Activated naive CD4-positive, alpha-beta T cell treated with anti-CD3 and anti-CD28 coated beads, Interleukin-2, amount 50 U/mL, for 16 hours (primary cell): Measurements from ENCODE around the gene PHRF1.

Experiments used
- DNase-seq: peaks from one replicate; pipeline ENCODE4 v3.0.0-alpha.2; 2020

The PHRF1 gene, protein sequence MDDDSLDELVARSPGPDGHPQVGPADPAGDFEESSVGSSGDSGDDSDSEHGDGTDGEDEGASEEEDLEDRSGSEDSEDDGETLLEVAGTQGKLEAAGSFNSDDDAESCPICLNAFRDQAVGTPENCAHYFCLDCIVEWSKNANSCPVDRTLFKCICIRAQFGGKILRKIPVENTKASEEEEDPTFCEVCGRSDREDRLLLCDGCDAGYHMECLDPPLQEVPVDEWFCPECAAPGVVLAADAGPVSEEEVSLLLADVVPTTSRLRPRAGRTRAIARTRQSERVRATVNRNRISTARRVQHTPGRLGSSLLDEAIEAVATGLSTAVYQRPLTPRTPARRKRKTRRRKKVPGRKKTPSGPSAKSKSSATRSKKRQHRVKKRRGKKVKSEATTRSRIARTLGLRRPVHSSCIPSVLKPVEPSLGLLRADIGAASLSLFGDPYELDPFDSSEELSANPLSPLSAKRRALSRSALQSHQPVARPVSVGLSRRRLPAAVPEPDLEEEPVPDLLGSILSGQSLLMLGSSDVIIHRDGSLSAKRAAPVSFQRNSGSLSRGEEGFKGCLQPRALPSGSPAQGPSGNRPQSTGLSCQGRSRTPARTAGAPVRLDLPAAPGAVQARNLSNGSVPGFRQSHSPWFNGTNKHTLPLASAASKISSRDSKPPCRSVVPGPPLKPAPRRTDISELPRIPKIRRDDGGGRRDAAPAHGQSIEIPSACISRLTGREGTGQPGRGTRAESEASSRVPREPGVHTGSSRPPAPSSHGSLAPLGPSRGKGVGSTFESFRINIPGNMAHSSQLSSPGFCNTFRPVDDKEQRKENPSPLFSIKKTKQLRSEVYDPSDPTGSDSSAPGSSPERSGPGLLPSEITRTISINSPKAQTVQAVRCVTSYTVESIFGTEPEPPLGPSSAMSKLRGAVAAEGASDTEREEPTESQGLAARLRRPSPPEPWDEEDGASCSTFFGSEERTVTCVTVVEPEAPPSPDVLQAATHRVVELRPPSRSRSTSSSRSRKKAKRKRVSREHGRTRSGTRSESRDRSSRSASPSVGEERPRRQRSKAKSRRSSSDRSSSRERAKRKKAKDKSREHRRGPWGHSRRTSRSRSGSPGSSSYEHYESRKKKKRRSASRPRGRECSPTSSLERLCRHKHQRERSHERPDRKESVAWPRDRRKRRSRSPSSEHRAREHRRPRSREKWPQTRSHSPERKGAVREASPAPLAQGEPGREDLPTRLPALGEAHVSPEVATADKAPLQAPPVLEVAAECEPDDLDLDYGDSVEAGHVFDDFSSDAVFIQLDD (N-terminal part only)

GRCh38 chr11:575996-576768 is at the start of gene PHRF1:
TSS of gene PHRF1 (plus strand) at chr11:576470. CDS start at chr11:581513, 5,043 bp downstream.
- peak; percentile 95 for DNase-seq

GRCh38 chr11:528166-528814 is 48.0 kb upstream of the PHRF1 start:
- no peak for DNase-seq

- no peak for DNase-seq
Observed at GRCh38 chr11:528815-529727, 47.2 kb upstream of the PHRF1 start.

DNA sequence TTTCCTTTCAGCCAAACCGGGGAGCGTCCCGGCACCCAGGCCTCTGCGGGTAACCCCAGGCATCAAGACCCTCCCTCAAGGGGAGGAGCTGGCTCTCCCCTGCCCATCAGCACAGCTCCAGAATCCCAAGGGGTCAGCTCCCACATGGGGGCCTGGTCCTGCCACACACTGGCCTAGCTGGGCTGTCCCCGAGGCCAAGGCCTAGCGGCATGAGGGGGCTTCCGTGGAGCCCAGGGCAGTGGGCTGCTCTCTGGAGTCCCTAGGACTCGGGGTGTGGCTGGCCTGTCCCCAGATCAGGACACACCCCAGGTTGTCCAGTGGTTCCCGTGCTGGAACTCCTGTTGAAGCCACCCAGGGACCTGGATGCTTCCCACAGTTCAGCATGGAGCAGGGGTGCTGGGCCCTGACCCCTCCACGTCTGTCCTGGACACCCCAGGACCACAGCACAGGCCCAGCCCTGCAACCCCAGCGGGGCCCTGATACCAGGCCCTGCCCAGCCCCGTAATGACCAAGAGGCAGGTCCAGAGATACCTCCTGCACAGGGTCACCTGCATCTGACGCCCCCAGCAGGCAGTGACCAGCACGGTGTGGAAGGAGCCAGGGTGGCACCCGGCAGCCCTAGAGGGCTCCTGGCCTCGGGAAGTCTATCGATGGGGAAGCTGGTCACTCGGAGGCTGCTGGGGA is 46.4 kb upstream of the PHRF1 start:
- no peak for DNase-seq

DNA sequence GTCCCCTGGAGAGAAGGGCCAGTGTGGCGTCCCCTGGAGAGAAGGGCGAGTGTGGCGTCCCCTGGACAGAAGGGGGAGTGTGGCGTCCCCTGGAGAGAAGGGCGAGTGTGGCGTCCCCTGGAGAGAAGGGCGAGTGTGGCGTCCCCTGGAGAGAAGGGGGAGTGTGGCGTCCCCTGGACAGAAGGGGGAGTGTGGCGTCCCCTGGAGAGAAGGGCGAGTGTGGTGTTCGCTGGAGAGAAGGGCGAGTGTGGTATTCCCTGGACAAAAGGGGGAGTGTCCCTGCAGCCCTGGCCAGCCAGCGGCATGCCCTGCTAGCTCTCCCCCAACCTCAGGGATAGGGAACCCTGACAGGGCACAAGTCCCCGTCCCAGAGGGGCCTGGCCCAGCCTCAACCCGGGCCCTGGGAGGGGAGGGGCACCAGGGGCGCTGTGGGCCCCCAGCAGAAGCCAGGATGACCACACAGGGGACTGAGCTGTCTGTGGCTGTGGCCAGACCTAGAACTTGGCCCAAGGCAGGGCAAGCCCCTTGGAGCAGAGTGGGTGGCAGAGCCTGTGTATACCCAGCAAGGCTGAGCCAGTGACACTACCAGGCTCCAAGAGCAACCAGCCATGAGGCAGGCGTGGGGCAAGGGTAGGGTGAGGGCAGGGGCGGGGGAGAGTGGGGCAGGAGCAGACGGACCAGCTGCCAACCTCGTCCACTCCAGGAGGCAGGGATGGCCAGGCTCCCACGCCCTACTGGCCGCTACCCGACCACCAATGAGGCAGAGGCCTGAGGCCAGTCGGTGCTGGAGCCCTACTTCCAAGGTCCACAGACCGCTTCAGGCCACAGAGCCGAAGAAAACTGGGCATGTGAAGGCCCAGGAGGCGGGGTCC is 45.1 kb upstream of the PHRF1 start:
- DNase-seq, result no peak

GRCh38 chr11:531919-532526 is 44.2 kb upstream of the PHRF1 start:
- DNase-seq, result no peak

DNA sequence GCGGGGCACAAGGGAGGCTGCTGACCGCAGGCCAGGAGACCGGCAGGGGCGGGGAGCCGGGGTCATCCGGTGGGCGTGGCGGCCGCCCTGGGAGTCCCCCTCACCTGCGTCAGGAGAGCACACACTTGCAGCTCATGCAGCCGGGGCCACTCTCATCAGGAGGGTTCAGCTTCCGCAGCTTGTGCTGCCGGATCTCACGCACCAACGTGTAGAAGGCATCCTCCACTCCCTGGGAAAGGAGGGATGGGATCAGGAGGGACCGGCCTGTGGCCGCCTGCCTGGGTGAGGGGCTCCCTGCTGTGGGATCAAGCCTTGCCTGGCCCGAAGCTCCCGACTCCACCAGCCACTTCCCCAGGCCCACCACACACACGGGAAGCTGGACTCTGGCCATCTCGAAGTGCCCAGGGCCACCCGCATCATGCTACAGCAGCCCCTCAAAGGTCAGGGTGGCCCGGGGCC is 43.7 kb upstream of the PHRF1 start:
- DNase-seq, result no peak

DNA sequence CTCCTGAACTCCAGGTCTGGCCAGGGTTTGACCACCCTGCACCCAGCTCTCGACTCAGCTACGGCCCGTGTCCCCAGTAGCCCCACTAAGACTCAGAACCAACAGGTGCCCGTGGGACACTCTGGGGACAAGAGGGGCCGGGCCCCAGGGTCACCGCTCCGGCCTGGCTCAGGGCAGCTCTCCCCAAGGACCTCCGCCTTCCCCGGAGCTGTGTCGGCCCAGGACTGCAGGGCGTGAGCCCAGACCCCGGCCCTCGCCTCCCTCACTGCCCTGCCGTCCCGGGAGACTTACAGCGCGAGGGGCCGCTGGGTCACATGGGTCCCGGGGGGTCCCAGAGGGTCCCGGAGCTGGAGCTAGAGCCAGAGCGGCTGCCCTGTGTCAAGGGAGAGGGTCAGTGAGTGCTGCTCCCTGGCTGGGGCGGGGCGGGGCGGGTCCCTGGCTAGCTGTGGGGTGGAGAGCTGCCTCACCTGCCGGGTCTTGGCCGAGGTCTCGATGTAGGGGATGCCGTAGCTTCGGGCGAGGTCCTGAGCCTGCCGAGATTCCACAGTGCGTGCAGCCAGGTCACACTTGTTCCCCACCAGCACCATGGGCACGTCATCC is 43.2 kb upstream of the PHRF1 start:
- DNase-seq, result no peak

- DNase-seq, result no peak
Observed at GRCh38 chr11:533586-534395, 42.5 kb upstream of the PHRF1 start.

- peak; percentile 35 for DNase-seq
Observed at GRCh38 chr11:534396-535209, 41.7 kb upstream of the PHRF1 start.

DNA sequence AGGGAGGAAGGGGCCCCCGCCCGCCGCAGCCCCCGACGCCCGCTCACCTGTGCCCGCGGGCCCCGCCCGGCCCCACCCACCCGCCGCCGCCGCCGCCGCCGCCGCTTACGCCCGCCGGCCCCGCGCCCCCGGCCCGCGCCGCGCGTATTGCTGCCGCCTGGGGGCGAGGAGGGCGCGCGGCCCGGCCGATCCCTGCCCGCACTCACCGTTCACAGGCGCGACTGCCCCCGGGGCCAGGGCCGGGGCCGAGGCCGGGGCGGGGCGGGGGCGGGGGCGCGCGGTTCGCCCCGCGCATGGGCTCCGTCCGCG is 41.1 kb upstream of the PHRF1 start:
- DNase-seq, result no peak

- DNase-seq, result peak; percentile 96
Observed at GRCh38 chr11:535519-536454, 40.5 kb upstream of the PHRF1 start, which contains the start of gene HRAS. TSS of gene HRAS (minus strand) at chr11:535576.

DNA sequence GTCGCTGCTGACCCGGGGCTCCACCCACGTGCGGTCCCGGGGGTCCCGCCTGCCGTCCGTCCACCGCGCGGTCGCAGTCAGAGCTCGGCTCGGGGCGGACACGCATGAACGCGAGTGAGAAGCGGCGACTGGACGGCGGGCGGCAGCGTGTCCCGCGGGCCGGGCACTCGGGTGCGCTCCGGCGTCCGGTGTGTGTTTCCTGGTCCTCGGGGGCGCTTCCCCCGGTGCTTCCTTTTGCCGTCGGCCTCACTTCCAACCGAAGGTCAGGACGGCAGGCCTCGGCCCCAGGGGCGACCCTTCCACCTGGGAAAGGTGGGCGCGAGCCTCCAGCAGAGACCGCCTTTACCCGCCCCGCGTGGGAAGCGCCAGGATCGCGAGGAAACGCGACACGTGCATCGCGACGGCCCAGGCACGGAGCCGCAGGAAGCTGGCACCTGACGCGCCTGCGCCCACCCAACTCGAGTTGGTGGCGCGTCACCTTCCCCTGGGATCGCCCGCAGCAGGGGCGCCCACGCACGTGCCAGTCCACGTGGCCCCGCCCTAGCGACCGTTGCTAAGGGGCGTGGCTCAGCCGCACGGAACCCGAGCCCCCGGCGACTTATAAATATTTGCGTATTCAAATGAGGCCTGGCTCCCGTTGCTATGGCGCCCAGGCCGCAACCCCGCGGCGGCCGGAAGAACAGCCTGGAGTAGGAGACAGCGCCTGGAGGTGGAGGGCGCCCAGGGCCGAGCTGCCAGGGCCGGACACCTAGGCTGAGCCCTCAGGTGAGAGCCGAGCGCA is 39.2 kb upstream of the PHRF1 start, which contains the start of gene LRRC56:
LRRC56 (plus strand) TSS at position 687 of the 781 bp plus-strand sequence. CDS start 3,158 bp downstream, outside the sequence.
- DNase-seq, result peak; percentile 89
